ENCODE results near the gene ATG5. TPM values are rescaled to one million over a fixed set of nuclear protein-coding genes. Genes with fewer than 3 reads are reported as not detected.

ATG5 gene
- polyA plus RNA-seq, 1 donor (not counting 4 experiments of a cell fraction or from before 2014, with no cell fraction given), result 60.0 TPM

DNA sequence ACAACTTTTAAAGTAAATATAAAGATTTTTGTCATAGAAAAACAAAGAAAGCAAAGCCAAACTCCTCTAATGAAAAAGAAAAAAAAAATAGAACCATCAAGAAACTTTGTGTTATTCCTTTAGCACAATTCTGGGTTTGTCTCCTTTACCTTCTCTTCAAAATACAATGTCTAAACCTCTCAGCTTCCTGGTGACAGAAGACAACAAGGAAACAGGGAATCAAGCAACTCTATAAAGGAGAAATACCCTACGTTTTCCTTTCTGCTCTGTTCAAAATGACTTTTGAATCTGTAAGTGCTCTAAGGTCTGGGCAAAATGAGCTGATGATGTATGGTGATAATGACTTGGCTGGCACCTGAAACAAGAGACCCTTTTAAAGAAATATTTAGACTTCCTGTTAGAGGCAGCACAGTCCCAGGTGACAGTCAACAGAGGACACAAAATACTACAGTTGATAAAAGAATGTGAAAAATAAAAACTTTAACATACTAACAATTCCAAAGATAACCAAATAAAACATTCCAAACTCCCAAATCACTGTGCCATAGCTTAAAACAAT, 138.1 kb downstream of the ATG5 start:
- H3K27me3 ChIP-seq (ENCODE audit: control insufficient read depth, extremely low read depth, insufficient read depth, low read length), result no peaks in the 10 kb centered on the region
- TF ChIP-seq CTCF (optimal IDR thresholded peaks at IDR 0.05 in 1 of 3, IDR thresholded peaks at IDR 0.05 in 1 of 3, conservative IDR thresholded peaks at IDR 0.05 in 1 of 3; ENCODE audit: extremely low read depth in 1 of 3, insufficient read depth in 2 of 3, low read length in 3 of 3) (no peak), EZH2 (IDR thresholded peaks at IDR 0.05; ENCODE audit: low read length) (no peak)
- DNase-seq (ENCODE audit: low read depth, low spot score) (no peak), FAIRE-seq (no peak)
- no peak overlapping the region for H3K9ac ChIP-seq (ENCODE audit: control insufficient read depth, extremely low read depth, insufficient read depth, low read length)
- no peaks in the 10 kb centered on the region for H3K79me2 ChIP-seq (ENCODE audit: control insufficient read depth, insufficient read depth, low read length)
- H3K4me2 ChIP-seq (ENCODE audit: control insufficient read depth, extremely low read depth, insufficient read depth, low read depth, low read length), result no peak overlapping the region
- H4K20me1 ChIP-seq (ENCODE audit: control insufficient read depth, extremely low read depth, insufficient read depth, low read length), result no peaks in the 10 kb centered on the region
- H3K9me3 ChIP-seq (ENCODE audit: control insufficient read depth, low read depth, low read length), result no peaks in the 10 kb centered on the region
- no peak overlapping the region for H3K27ac ChIP-seq (ENCODE audit: control insufficient read depth, insufficient read depth, low read length)
- dilution Hi-C loops (cut with MboI; ENCODE audit: extremely low pct_ligation_motif_present, low sequenced_read_pairs), result no loop called here
- H3K4me3 ChIP-seq (ENCODE audit: control insufficient read depth in 2 of 3, extremely low read depth in 1 of 3, insufficient read depth in 2 of 3, low read depth in 1 of 3, low read length in 3 of 3), result no peak overlapping the region
- no peak overlapping the region for H2AFZ ChIP-seq (ENCODE audit: control insufficient read depth, low read length)
- peaks cover 3 to 5% of the 10 kb centered on the region in 2 experiments for H3K36me3 ChIP-seq (ENCODE audit: control insufficient read depth in 2 of 2, extremely low read depth in 1 of 2, insufficient read depth in 2 of 2, low read length in 2 of 2)
- H3K9me1 ChIP-seq (ENCODE audit: control insufficient read depth, extremely low read depth, insufficient read depth, low read length), result no peaks in the 10 kb centered on the region
- peaks cover 3% of the 10 kb centered on the region for H3K4me1 ChIP-seq (ENCODE audit: control insufficient read depth, extremely low read depth, insufficient read depth, low read length)

GRCh38 chr6:106186714-106187113, 138.8 kb downstream of the ATG5 start:
- no peak for FAIRE-seq
- TF ChIP-seq EZH2 (IDR thresholded peaks at IDR 0.05; ENCODE audit: low read length) (no peak), CTCF (optimal IDR thresholded peaks at IDR 0.05 in 1 of 3, IDR thresholded peaks at IDR 0.05 in 1 of 3, conservative IDR thresholded peaks at IDR 0.05 in 1 of 3; ENCODE audit: extremely low read depth in 1 of 3, insufficient read depth in 2 of 3, low read length in 3 of 3) (no peak)

More at GRCh38 chr6:106186714-106187113, 138.8 kb downstream of the ATG5 start:
- no peak overlapping the region for H2AFZ ChIP-seq (ENCODE audit: control insufficient read depth, low read length)
- no peak overlapping the region for H3K27ac ChIP-seq (ENCODE audit: control insufficient read depth, insufficient read depth, low read length)
- H3K4me1 ChIP-seq (ENCODE audit: control insufficient read depth, extremely low read depth, insufficient read depth, low read length), result peaks cover 11% of the 10 kb centered on the region
- no peak overlapping the region for H3K4me2 ChIP-seq (ENCODE audit: control insufficient read depth, extremely low read depth, insufficient read depth, low read depth, low read length)
- H3K9ac ChIP-seq (ENCODE audit: control insufficient read depth, extremely low read depth, insufficient read depth, low read length), result no peak overlapping the region
- H4K20me1 ChIP-seq (ENCODE audit: control insufficient read depth, extremely low read depth, insufficient read depth, low read length), result no peaks in the 10 kb centered on the region
- no peak for DNase-seq (ENCODE audit: low read depth, low spot score)
- H3K79me2 ChIP-seq (ENCODE audit: control insufficient read depth, insufficient read depth, low read length), result no peaks in the 10 kb centered on the region
- no peaks in the 10 kb centered on the region for H3K9me1 ChIP-seq (ENCODE audit: control insufficient read depth, extremely low read depth, insufficient read depth, low read length)
- H3K36me3 ChIP-seq (ENCODE audit: control insufficient read depth in 2 of 2, extremely low read depth in 1 of 2, insufficient read depth in 2 of 2, low read length in 2 of 2), result peaks cover 3 to 5% of the 10 kb centered on the region in 2 experiments
- H3K4me3 ChIP-seq (ENCODE audit: control insufficient read depth in 2 of 3, extremely low read depth in 1 of 3, insufficient read depth in 2 of 3, low read depth in 1 of 3, low read length in 3 of 3), result no peak overlapping the region
- no peaks in the 10 kb centered on the region for H3K27me3 ChIP-seq (ENCODE audit: control insufficient read depth, extremely low read depth, insufficient read depth, low read length)
- H3K9me3 ChIP-seq (ENCODE audit: control insufficient read depth, low read depth, low read length), result no peaks in the 10 kb centered on the region
- dilution Hi-C loops (cut with MboI; ENCODE audit: extremely low pct_ligation_motif_present, low sequenced_read_pairs), result no loop called here

Data from keratinocyte (primary cell).